OCI-LY7 (cell line): ENCODE results near the gene NEK4. TPM values are rescaled to one million over a fixed set of nuclear protein-coding genes. Genes with fewer than 3 reads are reported as not detected.

Experiments
- BruUV-seq: library from RNA; stranded (reverse); fragments of 400-500 nt; replicated peaks from 2 replicates; lab custom pipeline; 2021; lab: Mats Ljungman, UMichigan
- CTCF ChIA-PET: fragments of 300-600 bp; sonication (Branson Sonifier 250); formaldehyde crosslinking; loops from one replicate; lab custom pipeline; 2022; ENCODE audit warnings: antibody characterized with exemption; ENCODE audit not compliant: unreplicated experiment; lab: Charles Lee
- POLR2A ChIA-PET: fragments of 300-600 bp; sonication (Branson Sonifier 250); formaldehyde crosslinking; loops from one replicate; lab custom pipeline; 2022; ENCODE audit warnings: antibody characterized with exemption; lab: Charles Lee
- DNase-seq: peaks from one replicate; pipeline ENCODE4 v3.0.0-alpha.2; 2015; ENCODE audit warnings: low spot score
- H2AFZ ChIP-seq: fragments of 200-600 bp; sonication (generic), shearing (Covaris generic); 2 replicates; pipeline ENCODE4 v1.6.1; 2014; ENCODE audit warnings: mild to moderate bottlenecking, antibody characterized with exemption, low read length, moderate library complexity
- H3K27ac ChIP-seq: fragments of 200-600 bp; sonication (generic); 2 replicates; pipeline ENCODE4 v1.5.1; 2014; ENCODE audit warnings: mixed run types, low read depth, mild to moderate bottlenecking, moderate library complexity, low read length, inconsistent platforms; ENCODE audit not compliant: poor library complexity, severe bottlenecking
- H3K36me3 ChIP-seq: fragments of 200-600 bp; sonication (generic); 2 replicates; pipeline ENCODE4 v1.6.1; 2014; ENCODE audit warnings: mild to moderate bottlenecking, antibody characterized with exemption, low read length, moderate library complexity, mixed read lengths; ENCODE audit not compliant: insufficient read depth
- H3K4me1 ChIP-seq: fragments of 200-600 bp; sonication (generic); 2 replicates; pipeline ENCODE4 v1.5.1; 2014; ENCODE audit warnings: mild to moderate bottlenecking, low read length; ENCODE audit not compliant: insufficient read depth, poor library complexity, severe bottlenecking
- H3K4me2 ChIP-seq: fragments of 200-600 bp; sonication (generic); 2 replicates; pipeline ENCODE4 v1.6.1; 2014; ENCODE audit warnings: mild to moderate bottlenecking, low read length
- H3K4me3 ChIP-seq: fragments of 200-600 bp; sonication (generic); 2 replicates; pipeline ENCODE4 v1.5.1; 2014; ENCODE audit warnings: mild to moderate bottlenecking, low read depth, low read length; ENCODE audit not compliant: poor library complexity, severe bottlenecking
- H3K79me2 ChIP-seq: fragments of 200-600 bp; sonication (generic); 2 replicates; pipeline ENCODE4 v1.6.1; 2016; ENCODE audit warnings: low read depth, mild to moderate bottlenecking, low read length, moderate library complexity, mixed read lengths; ENCODE audit not compliant: insufficient read depth
- H3K9me2 ChIP-seq: fragments of 200-600 bp; sonication (generic); 2 replicates; pipeline ENCODE4 v1.6.1; 2016; ENCODE audit warnings: mild to moderate bottlenecking, low read length, mixed read lengths; ENCODE audit not compliant: insufficient read depth
- H3K9me3 ChIP-seq: fragments of 200-600 bp; sonication (generic); 2 replicates; pipeline ENCODE4 v1.6.1; 2014; ENCODE audit warnings: mild to moderate bottlenecking, mixed run types, low read length, mixed read lengths
- H4K20me1 ChIP-seq: fragments of 200-600 bp; sonication (generic); 2 replicates; pipeline ENCODE4 v1.6.1; 2014; ENCODE audit warnings: mild to moderate bottlenecking, antibody characterized with exemption, low read length, moderate library complexity, mixed read lengths; ENCODE audit not compliant: insufficient read depth
- EZH2phosphoT487 ChIP-seq: fragments of 200-600 bp; sonication (generic); IDR thresholded peaks from 2 replicates; pipeline ENCODE4 v1.6.1; 2018; ENCODE audit warnings: low read depth, borderline replicate concordance, mild to moderate bottlenecking, mixed run types, antibody characterized with exemption, low read length, moderate library complexity, mixed read lengths
- intact Hi-C: fragments of 100-400 bp; cut with micrococcal nuclease; formaldehyde crosslinking; loops from one replicate; pipeline ENCODE4 v1.10.0; 2022; ENCODE audit not compliant: unreplicated experiment
- total RNA-seq, 2 experiments: library from RNA; depleted of rRNA in 1 of 2; stranded (reverse); fragments of >200 nt in 1 of 2; shearing (Covaris generic) in 1 of 2; gene quantifications; 2 replicates each; pipeline ENCODE4 v1.2.3, GENCODE V29; 2014 to 2022
- TF ChIP-seq, protein P1 (sequence below): fragments of 200-600 bp; sonication (generic); conservative IDR thresholded peaks from 2 replicates; pipeline ENCODE4 v1.5.1; 2014; ENCODE audit warnings: mild to moderate bottlenecking, antibody characterized with exemption, low read length, moderate library complexity, mixed read lengths

NEK4 gene
- total RNA-seq, 2 experiments from 2014 or later, result 27.5 to 38.6 TPM

DNA sequence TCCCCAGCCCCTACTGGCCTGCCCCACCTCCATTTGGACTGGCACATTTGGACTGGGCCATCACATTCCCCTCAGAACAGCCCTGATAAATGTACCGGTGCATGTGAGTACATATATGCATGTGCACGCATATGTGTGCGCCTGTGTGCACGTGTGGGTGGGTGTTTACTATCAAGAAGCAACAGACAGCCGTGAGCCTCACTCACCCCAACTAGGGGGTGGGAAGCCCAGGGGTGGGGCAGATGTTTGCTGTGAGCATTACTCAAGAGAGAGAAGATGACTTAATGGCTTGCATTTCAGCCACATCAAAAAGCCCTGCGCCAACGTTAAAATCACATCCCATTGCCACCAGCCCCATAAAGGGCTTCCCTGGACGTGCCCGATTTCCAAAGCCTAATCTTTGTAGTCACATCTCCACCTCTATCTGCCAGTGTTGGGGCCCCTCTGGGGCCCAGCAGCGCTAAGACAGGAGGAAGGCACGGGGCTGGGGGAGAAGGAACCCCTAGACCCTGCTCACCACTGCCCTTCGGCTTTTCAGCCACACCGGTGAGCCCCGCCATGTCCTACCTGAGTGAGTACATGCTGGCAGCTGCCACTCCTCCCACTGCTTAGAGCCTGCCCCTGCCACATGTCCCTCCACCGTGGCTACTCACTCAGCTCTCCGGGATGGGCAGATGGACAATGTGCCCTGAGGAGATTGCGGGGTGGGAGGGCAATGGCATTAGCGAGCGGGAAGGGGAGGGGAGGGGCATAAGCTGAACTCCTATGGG, 34.7 kb upstream of the NEK4 start:
- TF ChIP-seq EZH2phosphoT487, result no peak
- TF ChIP-seq, protein P1, sequence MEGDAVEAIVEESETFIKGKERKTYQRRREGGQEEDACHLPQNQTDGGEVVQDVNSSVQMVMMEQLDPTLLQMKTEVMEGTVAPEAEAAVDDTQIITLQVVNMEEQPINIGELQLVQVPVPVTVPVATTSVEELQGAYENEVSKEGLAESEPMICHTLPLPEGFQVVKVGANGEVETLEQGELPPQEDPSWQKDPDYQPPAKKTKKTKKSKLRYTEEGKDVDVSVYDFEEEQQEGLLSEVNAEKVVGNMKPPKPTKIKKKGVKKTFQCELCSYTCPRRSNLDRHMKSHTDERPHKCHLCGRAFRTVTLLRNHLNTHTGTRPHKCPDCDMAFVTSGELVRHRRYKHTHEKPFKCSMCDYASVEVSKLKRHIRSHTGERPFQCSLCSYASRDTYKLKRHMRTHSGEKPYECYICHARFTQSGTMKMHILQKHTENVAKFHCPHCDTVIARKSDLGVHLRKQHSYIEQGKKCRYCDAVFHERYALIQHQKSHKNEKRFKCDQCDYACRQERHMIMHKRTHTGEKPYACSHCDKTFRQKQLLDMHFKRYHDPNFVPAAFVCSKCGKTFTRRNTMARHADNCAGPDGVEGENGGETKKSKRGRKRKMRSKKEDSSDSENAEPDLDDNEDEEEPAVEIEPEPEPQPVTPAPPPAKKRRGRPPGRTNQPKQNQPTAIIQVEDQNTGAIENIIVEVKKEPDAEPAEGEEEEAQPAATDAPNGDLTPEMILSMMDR, result no peak

DNA sequence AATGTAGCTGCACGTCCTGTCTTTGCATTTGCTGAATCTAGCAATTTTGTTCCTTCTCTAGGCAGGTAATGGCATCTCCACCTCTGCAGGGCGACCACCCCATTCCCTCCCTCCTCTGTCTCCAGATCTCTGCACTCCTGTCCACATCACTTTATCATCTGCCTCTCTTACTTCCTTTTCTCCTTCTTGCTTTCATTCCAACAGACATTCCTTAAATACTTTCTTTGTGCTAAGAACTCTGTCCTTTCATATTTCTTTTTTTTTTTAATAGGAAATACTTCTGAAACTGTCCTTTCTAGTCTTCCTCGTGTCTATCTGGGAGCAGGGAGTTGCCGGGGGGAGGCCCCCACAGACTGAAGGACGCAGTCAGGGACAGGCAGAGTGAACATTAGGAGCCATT, 31.1 kb upstream of the NEK4 start:
- Histone ChIP-seq H3K4me3 (no peak overlapping the region), H3K4me1 (no peaks in the 10 kb centered on the region), H3K4me2 (no peak overlapping the region), H3K9me2 (no peaks in the 10 kb centered on the region), H3K9me3 (no peaks in the 10 kb centered on the region), H3K79me2 (no peaks in the 10 kb centered on the region), H3K27ac (no peak overlapping the region), H4K20me1 (no peaks in the 10 kb centered on the region), H2AFZ (no peak overlapping the region), H3K36me3 (no peaks in the 10 kb centered on the region)
- TF ChIP-seq, protein P1, result no peak
- no peak for TF ChIP-seq EZH2phosphoT487
- ChIA-PET POLR2A (no interaction called here), CTCF (no interaction called here)
- intact Hi-C loops, result no loop called here
- DNase-seq, result no peak
- no TSS peak for BruUV-seq

More for the DNA sequence above, 34.7 kb upstream of the NEK4 start:
- Histone ChIP-seq H3K4me2 (no peak overlapping the region), H3K9me2 (no peaks in the 10 kb centered on the region), H4K20me1 (no peaks in the 10 kb centered on the region), H3K4me3 (no peak overlapping the region), H3K4me1 (no peaks in the 10 kb centered on the region), H3K9me3 (no peaks in the 10 kb centered on the region), H2AFZ (no peak overlapping the region), H3K79me2 (no peaks in the 10 kb centered on the region), H3K27ac (no peak overlapping the region), H3K36me3 (no peaks in the 10 kb centered on the region)
- CTCF ChIA-PET, result no interaction called here
- POLR2A ChIA-PET, result no interaction called here
- BruUV-seq, result no TSS peak
- DNase-seq, result no peak
- intact Hi-C loops, result no loop called here

DNA sequence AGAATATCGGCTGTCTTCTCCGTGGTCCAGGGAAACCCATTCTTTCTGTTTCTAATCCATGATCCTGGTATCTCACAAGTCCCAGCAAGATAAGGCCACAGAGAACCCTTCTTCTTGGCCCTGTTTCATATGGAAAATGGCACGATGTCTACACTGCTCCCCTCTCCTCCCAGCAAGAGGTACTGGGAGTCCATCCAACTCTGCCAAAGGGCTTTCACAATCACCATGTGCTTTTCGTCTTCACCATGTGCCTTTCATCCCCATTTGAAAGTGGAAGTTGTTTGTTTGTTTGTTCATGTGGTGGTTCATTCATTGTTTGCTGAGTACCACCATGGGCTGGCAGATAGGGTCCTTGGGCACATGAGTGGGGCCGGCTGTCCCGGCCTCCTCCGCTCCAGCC, 29.3 kb upstream of the NEK4 start:
- DNase-seq, result no peak
- Histone ChIP-seq H3K4me3 (no peak overlapping the region), H2AFZ (no peak overlapping the region), H3K27ac (no peak overlapping the region), H3K4me2 (no peak overlapping the region), H3K4me1 (no peaks in the 10 kb centered on the region), H3K9me3 (no peaks in the 10 kb centered on the region), H3K9me2 (no peaks in the 10 kb centered on the region), H3K79me2 (no peaks in the 10 kb centered on the region), H3K36me3 (no peaks in the 10 kb centered on the region), H4K20me1 (no peaks in the 10 kb centered on the region)
- ChIA-PET POLR2A (interaction anchor here (0.6 kb wide), 1 partner anchor 394 kb away, joined by 3 read pairs; no protein-coding TSS in a partner anchor), CTCF (no interaction called here)
- no TSS peak for BruUV-seq
- intact Hi-C loops, result no loop called here
- no peak for TF ChIP-seq EZH2phosphoT487
- TF ChIP-seq, protein P1, result no peak
